Activated CD8-positive, alpha-beta memory T cell treated with anti-CD3 and anti-CD28 coated beads, Interleukin-2, amount 50 U/mL, for 1 hour (primary cell): ENCODE measurements around the gene DKK3.

Experiments used
- DNase-seq: peaks from one replicate; pipeline ENCODE4 v3.0.0-alpha.2; 2020; ENCODE audit errors: extremely low read depth

Gene DKK3

DNA sequence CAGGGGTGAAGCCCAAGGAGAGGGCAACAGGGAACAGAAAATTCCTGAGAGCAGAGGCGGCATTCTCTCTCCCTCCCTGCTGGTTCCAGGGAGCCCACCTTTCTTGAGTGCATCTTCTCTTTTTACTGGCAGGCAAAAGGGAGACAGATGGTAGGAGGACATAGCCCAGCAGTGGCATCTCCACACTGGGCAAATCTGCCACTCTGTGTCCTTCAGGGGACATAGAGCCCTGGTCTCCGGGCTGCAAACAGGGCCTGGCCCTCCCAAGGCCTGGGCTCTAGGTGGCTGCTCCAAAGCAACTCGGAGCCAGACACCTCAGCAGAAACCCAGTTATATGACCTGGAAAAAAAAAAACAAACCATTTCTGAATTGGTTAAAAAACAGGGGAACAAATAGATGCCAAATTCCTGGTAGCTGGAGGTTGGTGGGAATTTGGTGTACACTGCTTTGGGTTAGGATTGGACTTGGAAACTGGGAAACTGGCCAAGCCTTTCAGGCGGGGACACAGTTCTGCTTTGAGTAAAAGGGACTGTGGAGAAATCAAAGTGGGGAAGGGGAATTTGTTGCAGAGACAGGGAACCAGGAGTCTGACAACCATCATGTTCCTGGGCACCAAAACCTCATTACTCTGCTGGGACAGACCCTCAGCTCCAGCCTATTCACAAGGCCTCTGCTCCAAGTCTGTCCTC lies 23.6 kb upstream of the DKK3 start:
- DNase-seq: no peak

DNA sequence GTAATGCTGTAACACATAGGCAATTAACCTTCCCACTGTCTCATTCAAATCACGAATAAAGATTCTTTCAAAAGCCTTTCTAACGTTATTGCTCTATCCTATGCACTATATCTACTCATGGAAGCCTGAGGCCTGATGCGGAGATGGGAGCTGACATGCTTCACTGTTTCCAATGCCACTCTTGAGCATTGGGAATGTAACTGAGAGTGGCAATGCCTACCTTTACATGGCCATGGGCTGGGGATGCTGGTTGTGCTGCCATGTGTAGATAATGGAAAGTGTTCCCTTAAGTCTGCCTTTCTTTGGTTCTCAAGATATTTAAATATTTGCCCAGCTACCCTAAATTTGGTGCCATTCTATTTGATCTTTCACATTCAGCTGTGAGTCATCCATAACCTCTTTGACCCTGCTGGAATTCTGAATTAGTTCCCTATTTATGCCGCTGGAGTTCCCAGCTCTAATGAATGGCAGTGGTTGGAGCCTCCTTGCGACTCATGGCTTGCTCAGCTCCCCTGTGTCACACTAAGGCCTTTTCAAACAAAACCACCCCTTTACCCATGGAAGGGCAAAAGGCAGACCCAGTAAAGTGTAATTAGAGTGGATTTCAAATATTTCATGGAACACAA lies 21.4 kb upstream of the DKK3 start:
- DNase-seq: no peak

DNA sequence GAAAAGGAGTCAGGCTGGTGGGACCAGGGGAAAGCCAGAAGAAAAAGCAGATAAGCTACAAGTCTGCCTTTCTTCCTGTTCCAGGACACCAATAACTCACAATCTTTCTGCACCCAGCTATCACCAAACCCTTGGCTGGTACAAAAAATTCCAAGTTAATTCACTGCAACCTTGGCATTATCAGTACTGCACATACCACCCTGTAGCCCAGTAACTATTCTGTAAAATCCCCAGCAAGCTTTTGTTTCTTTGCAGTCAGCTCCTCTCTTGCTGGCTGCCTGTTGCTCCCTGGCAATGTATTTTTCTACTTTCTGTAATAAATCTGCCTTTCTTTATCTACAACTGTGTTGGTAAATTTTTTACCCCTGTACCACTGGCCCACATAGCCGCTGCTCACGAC lies 20.7 kb upstream of the DKK3 start:
- DNase-seq: no peak

DNA sequence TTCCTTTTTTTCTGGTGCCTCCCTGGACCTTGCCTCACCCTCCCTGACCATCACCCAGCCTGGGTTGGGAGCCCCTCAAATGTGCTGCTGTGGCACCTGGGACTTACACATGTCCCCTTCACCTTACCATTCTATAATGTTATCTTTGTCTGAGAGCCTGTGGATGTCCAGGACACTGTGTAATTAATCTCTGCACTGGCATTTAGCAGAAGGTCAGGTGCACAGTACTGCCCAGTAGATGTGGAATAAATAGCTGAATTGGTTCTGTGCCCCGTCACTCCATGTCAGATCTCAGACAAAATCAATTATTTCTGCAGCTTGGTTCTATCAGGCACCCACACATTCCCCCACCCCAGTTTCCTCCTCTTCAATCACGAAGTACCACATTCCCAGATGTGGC lies 19.9 kb upstream of the DKK3 start:
- no peak for DNase-seq

DNA sequence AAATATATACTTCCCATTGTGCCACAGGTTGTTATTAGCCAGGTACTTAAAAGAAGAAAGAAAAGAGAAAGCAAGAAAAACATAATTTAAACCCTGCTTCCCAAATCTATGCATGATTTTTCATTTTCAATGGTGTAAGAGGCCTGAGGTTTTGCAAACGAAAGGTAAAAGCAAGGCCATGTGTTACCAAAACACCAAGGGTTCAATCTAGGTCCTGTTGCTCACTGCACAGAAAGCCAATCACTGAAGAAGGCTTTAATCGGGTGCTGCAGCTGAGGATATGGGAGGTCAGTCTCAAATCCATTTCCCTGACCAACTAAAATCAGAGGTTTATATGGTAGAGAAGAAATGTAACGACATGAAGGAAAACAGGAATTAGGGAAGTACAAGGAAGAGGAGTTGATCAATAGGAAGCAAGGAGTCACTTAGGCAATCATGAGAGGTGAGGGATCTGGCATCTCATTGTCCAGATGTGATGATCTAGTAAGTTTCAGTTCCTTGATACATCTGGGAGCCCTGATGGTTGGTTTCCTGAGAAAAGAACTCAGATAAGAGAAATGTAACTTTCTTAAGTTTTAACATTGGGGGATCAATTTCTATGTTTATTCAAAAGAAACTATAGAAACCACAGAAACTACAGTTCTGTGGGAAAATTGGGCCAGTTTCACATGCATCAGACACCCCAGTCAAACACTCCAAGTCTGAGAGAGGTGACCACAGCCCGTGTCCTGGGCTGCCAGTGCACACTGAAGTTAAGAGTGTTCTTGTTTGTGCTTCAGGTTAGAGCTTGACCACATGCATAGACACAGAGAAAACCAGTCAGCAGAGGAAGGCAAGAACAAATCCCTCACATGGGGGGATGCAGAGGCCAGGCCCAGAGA lies 18.1 kb upstream of the DKK3 start:
- no peak for DNase-seq

DNA sequence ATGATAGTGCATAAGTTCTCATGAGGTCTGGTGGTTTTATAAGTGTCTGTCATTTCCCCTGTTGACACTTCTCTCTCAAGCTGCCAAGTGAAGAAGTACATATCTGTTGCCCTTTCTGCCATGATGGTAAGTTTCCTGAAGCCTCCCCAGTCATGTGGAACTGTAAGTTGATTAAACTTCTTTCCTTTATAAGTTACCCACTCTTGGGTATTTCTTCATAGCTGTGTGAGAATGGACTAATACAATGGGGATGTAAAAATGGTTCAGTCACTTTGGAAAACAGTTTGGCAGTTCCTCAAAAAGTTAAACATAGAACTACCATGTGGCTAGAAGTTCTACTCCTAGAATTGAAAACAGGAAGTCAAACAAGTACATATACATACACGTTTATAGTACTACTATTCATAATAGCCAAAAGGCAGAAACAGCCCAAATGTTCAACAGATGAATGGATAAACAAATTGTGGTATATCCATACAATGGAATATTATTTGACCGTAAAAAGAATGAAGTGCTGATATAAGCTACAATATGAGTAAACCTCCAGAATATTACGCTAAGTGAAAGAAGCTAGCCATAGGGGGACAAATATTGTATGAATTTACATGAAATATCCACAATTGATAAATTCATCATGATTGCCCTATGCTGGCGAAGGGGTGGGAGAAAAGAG lies 16.0 kb upstream of the DKK3 start:
- DNase-seq: no peak

DNA sequence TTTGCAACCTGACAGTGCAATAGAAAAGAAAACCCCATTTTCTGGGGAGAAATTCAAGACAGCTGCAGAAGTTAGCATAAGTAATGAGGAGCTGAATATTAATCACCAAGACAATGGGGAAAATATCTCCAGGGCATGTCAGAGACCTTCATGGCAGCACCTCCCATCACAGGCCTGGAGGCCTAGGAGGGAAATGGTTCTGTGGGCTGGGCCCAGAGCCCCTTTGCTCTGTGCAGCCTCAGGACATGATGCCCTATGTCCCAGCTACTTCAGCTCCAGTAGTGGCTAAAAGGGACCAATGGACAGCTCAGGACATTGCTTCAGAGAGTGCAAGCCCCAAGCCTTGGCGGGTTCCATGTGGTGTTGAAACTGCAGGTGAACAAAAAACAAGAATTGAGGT lies 14.6 kb upstream of the DKK3 start:
- no peak for DNase-seq

DNA sequence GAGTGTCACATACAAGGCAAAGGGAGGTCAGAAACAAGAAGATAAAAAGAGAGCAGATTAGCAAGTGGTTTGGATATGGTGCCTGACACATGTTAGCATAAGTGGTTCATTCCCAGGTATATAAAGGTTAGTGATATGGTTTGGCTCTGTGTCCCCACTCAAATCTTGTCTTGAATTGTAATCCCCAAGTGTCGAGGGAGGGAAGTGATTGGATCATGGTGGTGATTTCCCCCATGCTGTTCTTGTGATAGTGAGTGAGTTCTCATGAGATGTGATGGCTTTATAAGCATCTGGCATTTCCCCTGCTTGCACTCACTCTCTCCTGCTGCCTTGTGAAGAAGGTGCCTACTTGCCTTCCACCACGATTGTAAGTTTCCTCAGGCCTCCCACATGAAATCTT lies 12.1 kb upstream of the DKK3 start:
- no peak for DNase-seq

DNA sequence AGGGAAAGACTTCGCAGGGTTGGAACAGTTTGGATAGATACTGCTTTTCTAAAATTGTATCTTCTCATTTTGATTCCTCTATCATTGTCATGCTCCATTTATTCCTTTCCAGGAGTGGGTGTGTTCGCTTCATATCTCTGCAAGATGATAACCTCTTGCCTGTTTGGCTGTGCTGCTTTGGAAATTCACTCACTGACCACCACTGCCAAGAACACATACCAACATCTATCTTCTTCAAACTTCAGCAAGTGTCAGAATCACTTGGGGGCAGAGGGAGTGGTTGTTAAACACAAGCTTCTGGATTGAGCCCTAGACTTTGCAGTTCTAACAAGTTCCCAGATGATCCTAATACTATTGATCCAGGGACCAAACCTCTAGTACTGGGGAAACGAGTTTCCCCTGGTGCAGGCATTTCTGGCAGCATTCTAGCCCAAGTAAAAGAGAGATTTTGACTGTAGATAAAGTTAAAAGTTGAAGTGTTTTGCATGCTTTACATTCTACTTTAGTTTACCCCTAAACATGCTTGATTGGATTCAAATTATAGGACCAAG lies 11.5 kb upstream of the DKK3 start:
- no peak for DNase-seq

DNA sequence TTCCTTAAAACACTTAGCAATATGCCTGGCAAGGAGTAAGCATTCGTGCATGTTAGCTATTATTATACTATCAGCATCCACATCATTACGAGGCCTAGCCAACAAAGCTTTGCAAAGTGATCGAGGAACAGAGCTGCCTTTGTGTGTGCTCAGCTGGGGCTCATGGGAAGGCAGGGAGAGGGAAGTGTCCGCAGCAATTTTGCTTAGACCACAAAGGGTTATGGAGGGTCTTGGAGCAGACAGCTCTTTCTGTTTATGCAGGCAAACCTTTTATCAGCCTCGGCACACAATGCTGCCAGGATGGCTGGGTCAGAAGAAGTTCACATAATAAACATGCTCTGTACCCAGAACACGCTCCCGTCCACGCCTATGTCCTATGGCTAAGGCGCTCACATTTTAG lies 10.9 kb upstream of the DKK3 start:
- no peak for DNase-seq

DNA sequence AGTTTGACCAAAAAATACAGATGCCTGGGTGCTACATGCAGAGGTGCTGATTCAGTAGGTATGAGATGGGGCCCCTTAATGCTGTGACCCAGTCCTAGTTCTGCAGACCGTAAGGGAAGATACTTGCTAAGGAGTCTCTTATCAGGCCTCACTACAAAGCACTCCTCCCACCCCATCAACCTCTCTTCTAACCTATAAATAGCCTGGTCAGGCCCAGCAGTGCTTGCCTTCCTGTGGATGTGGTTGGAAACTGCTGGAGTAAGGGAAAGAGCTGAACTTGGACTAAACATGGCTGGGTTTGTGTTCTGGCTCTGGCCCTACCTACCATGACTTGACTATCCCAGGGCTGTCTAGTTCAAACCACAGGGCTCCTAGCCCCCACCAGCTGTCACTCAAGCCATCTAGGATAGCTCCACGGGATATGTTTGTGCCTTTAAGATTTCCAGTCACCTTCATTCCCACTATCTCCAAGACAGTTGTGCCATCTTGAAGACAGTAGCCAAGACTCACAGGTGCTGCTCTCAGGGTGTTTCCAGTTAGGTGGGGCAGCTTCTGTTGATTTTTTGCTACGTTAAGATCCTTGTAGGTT lies 9.5 kb upstream of the DKK3 start:
- DNase-seq: no peak

DNA sequence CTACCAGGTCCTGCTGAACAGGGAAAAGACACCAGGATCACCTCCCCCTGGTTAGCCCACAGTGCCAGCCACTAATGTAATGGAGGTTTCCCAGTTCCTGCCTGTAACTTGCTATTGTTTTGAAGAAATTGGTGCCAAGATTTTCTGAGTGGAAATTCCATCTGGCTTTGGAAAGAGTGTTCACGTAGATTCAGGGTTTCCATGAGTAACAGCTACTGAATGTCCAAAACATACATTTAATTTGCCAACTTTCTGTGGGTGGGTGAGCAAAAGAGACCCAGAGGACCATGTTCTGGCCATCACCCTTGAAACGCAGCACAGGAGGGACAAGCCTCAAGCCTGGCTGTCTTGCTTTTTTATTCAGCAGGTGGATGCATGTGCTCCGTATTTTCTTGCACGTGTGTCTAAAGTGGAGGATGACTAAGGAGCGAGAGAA lies 8.8 kb upstream of the DKK3 start:
- DNase-seq: no peak

DNA sequence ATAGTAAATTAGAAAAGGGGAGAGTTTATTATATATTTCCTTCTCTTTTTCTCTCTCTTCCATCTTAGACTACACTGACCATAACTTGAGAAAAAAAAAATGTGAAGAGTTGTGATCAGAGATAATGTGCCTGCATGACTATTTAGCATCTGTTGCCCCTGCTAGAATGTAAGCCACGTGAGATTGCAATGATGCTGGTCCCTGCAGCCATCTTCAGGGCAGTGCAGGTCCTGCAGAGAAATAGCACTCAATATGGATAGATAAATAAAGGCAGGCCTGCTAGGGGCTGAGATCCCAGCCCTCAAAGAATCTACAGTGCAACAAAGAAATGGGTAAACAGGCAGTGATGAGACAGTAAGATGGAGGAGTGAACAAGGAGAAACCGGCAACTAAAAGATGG lies 7.8 kb upstream of the DKK3 start:
- no peak for DNase-seq

DNA sequence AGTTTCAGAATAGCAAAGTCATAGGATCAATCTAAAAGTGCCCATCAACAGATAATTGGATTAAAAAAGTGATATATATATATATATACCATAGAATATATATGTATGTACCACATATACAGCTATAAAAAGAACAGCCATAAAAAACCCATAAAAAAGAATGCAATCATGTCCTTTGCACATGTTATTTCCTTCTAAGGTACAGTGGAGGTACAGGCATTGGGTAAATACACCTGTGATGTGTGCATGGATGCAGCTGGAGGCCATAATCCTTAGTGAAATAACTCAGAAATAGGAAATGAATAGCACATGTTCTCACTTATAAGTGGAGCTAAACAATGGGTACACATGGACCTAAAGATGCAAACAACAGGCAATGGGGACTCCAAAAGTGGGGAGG lies 7.1 kb upstream of the DKK3 start:
- no peak for DNase-seq

DNA sequence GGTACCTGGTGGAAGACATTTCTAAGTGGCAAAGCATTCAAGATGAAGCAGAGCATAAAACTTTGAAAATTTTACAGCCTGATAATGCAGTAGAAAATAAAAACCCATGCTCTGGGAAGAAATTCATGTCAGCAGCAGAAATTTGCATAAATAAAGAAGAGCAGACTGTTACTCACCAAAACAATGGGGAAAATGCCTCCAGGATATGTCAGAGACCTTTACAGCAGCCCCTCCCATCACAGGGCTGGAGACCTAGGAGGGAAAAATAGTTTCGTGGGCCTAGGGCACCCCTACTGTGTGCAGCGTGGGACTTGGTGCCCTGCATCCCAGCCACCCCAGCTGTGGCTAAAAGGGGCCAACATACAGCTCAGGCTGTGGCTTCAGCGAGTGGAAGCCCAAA lies 5.4 kb upstream of the DKK3 start:
- DNase-seq: no peak

DNA sequence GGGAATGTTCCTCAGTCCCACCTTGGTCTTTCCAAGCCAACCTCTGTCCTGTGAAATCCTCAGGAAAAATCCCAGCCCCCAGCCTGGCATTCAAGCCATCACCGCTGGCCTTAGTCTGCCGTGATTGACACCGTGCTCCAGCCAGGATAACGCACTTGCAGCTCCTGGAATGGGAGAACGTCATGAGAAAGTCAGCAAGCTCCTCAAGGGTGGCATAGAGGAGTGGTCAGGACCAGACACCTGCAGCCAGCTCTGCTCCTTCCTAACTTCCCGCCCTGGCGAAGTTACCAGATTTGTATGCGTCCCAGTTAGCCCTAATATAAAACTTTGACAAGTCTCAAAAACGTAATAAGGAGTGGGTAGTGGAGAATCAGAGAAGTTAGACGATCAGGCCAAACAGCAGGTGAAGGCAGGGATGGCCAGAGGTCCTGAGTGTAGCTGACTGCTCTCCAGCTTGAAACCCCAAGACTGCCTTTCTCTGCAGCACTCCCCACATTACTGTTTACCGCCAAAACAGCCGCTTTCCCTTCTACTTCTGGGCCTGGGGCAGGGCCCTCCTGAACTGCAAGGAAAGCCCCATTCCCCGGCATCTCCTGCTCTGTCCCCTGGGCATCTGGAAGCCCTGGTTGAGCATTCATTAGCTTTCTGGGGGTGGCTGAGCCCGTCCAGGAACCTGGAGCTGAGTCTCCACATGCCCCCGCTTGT lies 1.3 kb upstream of the DKK3 start:
- no peak for DNase-seq

DNA sequence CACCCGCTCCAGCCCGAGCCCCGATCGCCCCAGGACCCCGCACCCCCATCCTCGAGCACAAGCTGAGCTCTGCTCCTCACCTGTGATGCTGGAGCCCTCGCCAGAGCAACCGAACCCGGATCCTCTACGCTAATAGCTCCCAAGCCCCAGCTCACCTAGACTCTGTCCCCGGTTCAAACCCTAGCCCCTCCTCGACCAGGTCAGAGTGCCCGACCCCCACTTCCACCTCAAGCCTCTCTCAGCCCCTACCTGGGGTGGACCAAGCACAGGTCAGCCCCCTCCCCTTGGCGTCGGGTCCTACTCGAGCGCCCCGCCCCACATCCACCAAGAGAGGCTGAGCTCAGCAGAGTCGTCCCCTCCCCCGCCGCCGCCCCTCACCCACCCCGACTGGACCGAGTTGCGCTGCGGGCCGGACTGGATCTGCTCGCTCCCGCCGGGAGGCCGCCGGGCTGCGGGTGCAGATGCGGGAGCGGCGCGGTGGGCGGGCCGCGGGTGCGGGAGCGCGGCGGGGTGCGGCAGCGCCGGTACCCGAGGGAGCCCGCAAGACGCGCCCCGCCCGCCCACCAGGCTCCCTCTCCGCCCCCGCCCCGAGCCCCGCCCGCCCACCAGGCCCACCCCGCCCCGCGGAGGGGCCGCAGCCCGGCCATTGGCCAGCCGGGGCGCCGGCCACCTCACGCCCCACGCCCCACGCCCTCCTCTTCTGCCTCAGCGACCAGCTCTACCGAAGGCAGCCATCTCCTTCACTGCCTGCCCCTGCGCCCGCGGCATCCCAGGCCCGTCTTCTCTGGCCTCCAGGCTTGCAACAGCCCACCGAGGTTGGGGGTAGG lies 577 bp upstream of the DKK3 start:
- DNase-seq: no peak

DNA sequence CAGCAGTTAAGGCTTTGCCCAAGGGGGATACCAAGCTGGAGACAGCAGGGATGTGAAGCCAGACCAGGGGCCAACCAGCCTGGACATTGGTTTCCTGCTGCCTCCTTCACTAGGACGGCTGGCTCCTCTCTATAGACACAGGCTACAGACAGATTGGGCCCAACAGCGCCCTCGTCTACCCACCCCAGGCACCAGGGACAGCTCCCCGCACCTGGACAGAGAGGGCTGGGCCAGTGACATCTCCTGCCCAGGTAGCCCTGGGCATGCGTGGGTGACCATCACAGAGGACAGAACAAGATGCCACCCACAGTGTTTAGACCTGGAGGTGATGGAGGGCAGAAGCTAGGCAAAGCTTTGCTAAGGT lies 1.2 kb downstream of the DKK3 start:
- DNase-seq: no peak

DNA sequence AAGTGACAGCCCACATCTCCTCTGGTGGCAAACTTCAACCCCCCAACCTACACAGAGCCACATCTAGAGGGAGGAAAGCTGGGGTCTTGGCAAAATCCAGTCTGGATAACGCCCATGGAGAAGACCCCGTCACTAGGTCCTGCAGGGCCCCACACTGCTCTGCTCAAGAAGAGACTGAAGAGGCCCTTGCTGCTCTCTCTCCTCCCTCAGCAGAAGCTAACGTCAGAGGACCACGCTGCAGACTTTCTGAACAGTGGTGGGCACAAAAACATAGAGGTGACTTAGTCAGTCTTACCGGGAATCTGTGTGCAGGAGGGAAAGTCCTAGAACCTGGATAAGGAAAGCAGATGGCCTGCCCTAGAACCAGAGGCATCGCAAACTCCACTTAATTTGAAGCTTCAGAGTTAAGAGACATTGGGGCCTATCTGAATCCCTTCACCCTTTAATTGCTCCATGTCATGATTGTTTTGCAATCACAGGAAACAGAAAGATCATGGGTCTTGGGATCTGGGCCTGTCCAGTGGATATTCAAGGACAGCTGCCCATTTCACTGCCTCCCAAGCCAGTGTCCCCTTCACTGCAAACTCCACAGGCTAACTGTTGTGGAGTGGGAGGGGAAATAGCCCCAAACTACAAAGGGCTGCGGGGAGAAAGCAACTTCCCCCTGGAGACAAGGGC lies 1.7 kb downstream of the DKK3 start:
- no peak for DNase-seq

DNA sequence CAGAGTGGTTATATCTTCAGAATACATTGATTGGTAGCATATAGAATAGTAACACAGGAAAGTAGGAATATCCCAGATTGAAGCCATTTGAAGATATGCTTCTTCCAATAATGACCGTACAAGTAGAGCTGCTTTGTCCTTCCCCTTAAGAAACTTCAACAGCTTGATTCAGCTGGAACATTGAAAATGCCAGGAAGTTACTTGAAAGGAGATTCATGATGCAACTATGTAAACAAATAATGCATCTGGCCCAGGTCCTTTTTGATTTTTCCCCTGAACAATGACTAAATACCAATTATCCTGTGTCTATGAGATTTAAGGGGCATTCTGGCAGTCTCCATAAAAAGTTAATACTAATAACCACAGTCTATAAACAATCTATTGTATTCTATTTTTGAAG lies 3.0 kb downstream of the DKK3 start:
- DNase-seq: no peak
